ENCODE results near the gene MAPT.

Gene MAPT

DNA sequence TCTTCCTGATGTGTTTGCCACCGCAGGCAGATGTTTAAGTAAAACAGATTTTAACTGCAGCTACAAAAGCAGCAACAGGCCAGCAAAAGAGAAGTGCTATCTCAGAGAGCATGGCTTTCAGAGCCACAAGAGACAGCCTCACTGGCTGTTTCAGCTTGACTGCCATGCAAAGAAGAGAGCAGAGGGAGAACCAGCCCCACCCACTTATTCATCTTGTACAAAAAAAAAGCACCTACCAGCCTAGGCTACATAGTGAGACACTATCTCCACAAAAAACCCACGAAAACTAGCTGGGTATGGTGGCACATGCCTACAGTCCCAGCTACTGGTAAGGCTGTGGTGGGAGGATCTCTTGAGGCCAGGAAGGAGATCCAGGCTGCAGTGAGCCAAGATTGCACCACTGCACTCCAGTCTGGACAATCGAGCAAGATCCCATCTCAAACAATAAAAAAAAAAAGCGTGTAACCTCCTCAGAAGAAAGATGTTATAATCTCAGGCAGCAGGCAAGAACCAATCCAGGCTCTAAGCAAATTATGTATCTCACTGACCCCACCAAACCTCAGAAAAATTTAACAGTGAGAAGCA is 134.7 kb downstream of the MAPT start:
- no peak for DNase-seq (ENCODE audit: low spot score)

DNA sequence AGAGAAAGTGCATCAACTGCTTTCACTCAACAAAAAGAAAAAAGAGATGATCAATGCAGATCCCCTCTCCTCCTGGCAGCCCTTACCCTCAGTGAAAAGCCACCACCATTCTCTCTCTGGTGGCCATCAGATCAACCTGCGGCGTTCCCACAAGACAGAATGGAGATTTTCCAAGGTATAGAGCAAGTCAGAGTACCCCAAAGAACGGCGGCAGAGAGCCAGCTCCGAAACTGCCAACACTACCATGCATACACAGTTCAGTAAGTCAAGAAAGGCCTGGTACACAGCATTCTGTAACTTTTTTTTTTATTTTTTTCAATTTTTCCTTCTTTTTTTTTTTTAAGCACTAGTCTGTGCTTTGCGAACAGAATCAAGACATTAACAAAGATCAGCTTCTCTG is 135.3 kb downstream of the MAPT start:
- DNase-seq (ENCODE audit: low spot score) = no peak

GRCh38 chr17:46030752-46031151 is 136.4 kb downstream of the MAPT start:
- DNase-seq (ENCODE audit: low spot score) = no peak

GRCh38 chr17:46031440-46031839 is 137.1 kb downstream of the MAPT start:
- DNase-seq (ENCODE audit: low spot score) = no peak

GRCh38 chr17:46031920-46032319 is 137.6 kb downstream of the MAPT start:
- DNase-seq (ENCODE audit: low spot score) = no peak

DNA sequence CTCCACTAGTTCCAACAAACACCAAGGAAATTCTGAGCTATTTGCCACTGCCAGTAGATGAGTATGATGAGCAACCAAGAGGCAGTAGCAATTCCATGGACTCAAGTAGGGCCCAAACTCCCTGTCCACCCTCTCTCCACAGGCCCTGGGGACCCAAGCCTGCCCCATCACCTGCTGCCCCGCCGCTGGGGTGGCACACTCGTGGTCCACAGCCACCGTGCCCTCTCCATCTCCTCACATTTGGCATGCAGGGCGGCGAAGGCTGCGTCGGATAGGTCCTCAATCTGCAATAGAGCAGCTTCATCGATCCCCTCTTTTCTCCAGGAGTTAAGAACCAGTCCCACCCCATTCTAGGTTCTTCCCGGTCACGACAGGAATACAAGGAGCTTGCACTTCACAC is 138.6 kb downstream of the MAPT start:
- DNase-seq (ENCODE audit: low spot score) = no peak

DNA sequence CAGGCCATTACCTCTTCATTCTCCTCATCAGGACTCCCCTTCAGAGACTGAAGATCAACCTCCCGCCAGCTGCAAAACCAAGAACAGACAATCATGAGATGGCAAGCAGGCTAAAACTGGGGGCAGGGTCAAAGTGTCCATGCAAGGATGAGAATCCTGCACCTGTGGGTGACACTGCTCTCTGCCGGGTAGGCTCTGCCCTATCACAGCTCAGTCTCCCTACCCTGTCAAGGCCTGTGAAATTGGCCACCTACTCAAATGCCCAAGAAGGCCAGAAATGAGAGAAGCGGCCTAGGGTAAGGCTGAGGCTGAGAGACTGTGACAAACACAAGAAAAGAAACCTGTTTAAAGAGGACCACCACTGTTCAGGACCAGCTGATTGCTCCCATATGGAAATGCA is 139.0 kb downstream of the MAPT start:
- no peak for DNase-seq (ENCODE audit: low spot score)

GRCh38 chr17:46035112-46035818 is 140.9 kb downstream of the MAPT start:
- DNase-seq (ENCODE audit: low spot score) = no peak

- no peak for DNase-seq (ENCODE audit: low spot score)
Measured at GRCh38 chr17:46036491-46036890, 142.1 kb downstream of the MAPT start.

GRCh38 chr17:46037722-46038255 is 143.4 kb downstream of the MAPT start:
- DNase-seq (ENCODE audit: low spot score) = no peak

- no peak for DNase-seq (ENCODE audit: low spot score)
Measured at GRCh38 chr17:46038414-46038813, 144.1 kb downstream of the MAPT start.

DNA sequence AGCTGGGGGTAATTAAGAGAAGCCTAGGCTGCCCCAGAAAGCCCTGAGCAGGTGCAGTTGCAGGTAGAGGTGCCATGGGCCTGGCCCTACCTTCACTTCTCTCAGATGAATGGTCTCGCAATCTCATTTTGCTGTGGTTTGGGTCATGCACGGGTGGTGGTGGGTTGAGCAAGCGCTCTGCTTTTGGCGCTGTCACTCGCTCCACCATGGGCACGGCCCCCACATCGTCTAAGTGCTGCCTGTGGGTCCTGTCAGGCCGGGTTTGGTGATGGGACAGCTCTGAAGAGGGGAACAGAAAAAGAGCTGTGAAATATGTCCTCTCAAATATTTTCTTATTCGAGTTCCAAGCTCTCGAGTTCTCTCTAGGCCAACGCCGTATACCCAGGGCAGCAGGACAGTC is 144.6 kb downstream of the MAPT start:
- DNase-seq (ENCODE audit: low spot score) = no peak

DNA sequence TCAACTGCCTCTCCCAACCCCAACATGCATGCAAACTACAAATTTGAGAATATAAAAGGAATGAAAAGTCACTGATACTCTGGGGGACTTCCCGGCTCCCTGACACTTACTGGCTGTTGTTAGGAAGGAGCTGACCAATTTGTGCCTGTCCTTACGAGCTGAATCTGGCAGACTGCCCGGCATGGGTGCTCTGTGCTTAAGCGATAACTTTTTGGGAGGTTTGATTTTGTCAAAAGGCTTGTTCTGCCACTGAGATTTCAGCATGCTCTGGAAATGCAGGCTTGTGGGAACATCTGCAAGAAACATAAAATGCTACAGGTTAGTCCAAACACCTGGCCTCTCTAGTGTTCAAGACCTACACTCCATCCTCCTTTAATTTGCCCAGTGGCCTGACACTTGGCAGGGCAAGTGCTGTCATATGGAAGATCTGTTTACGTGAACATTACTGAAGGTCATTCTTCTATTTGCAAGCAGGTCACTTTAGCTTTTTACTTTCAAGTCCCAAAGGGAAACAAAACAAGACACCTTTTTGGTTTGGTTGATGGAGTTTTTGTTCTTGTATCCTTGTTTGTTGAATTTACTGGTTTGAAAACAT is 145.3 kb downstream of the MAPT start:
- no peak for DNase-seq (ENCODE audit: low spot score)

DNA sequence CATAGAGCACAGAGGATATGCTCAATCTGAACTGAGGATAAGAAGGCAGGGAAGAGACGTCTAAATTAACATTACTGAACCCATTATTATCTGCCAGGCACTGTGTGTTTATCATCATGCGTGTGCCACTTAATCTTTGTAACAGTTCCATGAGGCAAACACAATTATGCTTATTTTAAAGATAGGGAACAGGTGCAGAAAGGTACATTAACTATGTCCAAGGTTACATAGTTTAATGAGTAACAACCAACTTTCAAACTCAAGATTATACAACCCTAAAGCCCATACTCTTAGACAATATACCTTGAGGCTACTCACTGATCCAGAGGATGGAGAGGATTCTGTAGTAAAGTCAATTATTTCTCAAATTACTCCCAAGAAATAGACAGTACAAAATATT is 147.9 kb downstream of the MAPT start:
- DNase-seq (ENCODE audit: low spot score) = no peak

DNA sequence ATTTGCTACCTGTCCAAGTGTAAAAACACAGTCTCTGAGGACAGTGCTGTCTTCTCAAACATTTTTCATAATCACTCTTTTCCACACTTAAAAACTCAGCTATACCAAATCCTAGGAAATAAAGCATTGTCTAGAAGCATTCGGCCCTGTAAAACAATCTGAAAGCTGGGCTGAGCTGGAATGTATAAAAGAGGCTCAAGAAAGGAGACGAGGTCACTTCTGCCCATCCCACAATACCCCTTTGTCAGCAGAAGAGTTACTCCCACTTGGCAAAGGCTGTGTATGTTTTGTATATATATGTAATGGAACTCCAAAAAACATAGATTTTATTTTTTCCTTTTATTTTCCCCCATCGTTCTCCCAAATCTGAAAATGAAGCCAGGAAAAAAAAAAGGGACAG is 148.6 kb downstream of the MAPT start:
- no peak for DNase-seq (ENCODE audit: low spot score)

- no peak for DNase-seq (ENCODE audit: low spot score)
Measured at GRCh38 chr17:46043606-46044005, 149.3 kb downstream of the MAPT start.

- peak; percentile 66 for DNase-seq (ENCODE audit: low spot score)
Measured at GRCh38 chr17:46044286-46044928, 150.1 kb downstream of the MAPT start.

- no peak for DNase-seq (ENCODE audit: low spot score)
Measured at GRCh38 chr17:46044989-46045388, 150.6 kb downstream of the MAPT start.

- DNase-seq (ENCODE audit: low spot score) = no peak
Measured at GRCh38 chr17:46045639-46046038, 151.3 kb downstream of the MAPT start.

DNA sequence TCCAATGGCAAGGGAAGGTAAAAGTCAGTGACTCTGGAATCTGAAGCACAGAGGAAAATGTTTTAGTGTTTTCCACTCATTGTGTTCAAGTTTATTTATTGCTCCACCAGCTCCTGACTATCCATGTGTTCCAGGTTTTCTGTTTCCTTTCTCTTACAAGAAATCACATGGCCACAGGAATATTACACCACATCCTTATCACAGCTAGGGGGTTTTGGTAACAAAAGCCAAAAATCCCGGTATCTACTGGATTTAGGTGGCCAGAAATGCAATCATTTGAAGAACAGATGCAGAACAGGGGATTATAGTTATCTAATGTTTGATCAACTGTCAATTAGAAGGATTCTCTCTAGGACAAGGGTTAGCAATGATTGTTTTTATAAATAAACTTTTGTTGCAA is 152.6 kb downstream of the MAPT start:
- no peak for DNase-seq (ENCODE audit: low spot score)

DNA sequence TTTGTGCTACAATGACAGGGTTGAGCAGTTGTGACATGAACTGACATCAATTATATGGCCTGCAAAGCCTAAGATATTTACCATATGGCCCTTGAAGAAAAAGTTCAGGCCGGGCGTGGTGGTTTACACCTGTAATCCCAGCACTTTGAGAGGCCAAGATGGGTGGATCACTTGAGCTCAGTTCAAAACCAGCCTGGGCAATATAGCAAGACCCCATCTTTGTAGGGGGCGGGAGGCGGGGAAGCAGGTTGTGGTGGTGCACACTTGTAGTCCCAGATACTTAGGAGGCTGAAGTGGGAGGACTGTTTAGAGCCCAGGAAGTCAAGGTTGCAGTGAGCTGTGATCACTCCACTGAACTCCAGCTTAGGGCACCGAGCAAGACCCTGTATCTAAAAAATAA is 153.0 kb downstream of the MAPT start:
- no peak for DNase-seq (ENCODE audit: low spot score)

DNA sequence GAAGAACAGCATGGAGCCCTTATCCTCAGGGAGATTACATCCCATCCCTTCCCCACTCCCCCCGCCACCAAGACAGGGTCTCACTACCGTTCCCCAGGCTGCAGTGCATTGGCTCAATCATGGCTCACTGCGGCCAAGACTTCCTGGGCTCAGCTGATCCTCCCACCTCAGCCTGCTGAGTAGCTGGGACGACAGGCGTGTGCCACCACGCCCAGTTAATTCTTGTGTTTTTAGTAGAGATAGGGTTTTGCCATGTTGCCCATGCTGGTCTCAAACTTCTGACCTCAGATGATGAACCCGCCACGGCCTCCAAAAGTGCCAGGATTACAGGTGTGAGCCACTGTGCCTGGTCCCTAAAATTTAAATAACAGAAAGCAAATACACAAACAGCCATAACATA is 153.5 kb downstream of the MAPT start:
- DNase-seq (ENCODE audit: low spot score) = no peak

GRCh38 chr17:46049656-46050055 is 155.3 kb downstream of the MAPT start:
- DNase-seq (ENCODE audit: low spot score) = no peak

Measured in HuH-7 (cell line).